GM18909 (cell line): ENCODE results near the gene RALGAPA1.

Experiments used
- ATAC-seq: cut with Tn5 transposase; IDR thresholded peaks from one replicate; pipeline ENCODE4 v1.9.1; 2021; ENCODE audit warnings: mild to moderate bottlenecking; ENCODE audit not compliant: unreplicated experiment, poor library complexity

Gene RALGAPA1

DNA sequence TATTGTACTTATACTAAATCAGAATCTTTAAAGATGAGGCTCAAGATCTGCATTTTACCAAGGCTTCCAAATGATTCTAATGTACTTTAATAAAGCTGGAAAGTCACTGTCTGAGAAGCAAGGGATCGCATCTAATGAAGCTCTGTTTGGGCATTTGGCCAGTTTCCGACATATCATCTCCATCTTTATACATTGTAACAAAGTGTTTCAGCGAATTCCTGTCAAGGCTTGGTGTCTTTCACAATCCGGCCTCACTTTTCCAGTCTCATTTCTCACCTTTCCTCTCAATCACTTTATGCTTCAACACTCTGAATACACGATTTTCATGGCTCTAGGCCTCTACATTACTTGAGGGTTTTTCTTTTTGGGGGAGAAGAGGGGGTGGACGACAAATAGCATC, 302.6 kb downstream of the RALGAPA1 start:
- no peak for ATAC-seq

DNA sequence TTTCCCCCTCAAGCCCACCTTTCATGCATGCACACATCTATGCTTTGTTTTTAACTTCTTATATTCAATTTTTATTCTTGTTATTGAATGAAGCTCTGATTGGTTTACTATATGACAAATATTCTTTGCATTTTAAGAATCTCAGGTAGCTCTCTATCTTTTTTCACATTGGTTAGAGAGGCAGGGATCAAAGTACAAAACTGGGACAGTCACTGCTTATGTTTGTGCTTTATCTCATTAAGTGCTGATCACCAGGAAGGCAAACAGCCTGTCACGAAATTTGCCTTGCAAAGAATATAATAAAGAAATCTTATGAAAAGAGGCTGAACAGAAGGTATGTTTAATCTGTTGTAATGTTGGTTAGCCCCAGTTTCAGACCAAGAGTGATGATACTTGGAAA, 304.8 kb downstream of the RALGAPA1 start:
- ATAC-seq, result no peak

DNA sequence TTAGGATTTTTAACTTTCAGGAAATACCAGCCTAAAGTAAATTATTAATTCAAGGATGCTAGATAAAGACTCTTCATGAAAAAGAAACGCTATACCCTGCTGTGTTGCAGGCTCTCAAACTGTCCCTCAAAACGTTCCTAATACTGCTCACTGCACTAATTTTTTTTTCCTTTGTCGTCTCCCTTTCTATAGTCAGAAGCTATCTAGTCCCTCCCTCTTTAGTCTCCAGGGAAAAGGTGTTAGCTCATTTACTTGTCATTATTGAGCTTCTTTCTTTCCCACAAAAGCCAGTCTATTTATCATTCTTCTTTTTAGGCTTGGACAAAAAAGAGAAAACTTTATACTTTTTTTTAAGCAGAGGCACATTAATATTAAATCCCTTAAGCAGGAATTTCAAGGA, 305.4 kb downstream of the RALGAPA1 start:
- no peak for ATAC-seq

DNA sequence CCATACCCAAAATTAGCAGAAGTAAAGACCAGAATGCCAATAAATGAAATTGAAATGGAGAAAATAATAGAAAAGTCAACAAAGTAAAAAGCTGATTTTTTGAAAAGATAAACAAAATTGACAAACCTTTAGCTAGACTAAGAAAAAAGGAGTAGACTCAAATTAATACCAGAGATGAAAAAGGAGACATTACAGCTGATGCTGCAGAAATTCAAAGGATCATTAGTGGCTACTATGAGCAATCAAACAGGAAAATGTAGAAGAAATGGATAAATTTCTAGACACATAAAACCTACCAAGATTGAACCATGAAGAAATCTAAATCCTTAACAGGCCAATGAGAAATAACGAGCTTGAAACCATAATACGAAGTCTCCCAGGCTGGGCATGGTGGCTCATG, 309.9 kb downstream of the RALGAPA1 start:
- ATAC-seq, result no peak

DNA sequence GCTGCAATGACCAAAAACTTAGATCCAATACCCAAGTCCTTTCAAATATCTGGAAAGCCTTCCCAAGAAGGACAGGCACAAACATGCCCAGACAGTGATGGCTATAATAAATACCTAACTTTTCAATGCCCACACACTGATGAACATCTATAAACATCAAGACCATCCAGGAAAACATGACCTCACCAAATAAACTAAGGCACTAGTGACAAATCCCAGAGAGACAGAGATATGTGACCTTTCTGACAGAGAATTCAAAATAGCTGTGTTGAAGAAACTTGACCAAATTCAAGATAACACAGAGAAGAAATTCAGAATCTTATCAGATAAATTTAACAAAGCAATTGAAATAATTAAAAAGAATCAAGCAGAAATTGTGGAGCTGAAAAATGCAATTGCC, 313.8 kb downstream of the RALGAPA1 start:
- ATAC-seq, result no peak

DNA sequence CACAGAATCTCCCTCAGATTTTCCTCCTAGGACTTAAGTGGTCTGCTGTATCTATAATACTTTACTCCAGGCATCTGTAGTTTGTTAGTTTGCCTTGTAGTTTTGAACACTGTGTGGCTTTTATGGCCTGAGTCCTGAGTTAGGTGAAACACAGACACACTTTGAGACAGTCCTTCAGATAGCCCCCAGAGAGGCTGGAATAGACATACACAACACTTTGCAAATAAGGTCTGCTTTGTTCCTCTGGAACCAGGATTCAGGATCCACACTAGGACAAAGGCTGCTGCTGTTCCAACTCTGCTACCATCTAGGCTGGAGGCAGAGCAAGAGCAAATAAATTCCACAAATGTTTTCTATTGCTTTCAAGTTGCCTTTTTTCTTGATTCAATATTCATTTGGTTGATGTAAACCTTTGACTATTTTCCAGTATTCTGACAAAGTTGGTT, 316.5 kb downstream of the RALGAPA1 start:
- ATAC-seq, result no peak
